ENCODE results near the gene SGTB.
"Not testable (repeated sequence)": the region's sequence is repeated elsewhere in the genome, so short reads cannot be mapped to it uniquely, and the experiment has no call there.

Gene SGTB

DNA sequence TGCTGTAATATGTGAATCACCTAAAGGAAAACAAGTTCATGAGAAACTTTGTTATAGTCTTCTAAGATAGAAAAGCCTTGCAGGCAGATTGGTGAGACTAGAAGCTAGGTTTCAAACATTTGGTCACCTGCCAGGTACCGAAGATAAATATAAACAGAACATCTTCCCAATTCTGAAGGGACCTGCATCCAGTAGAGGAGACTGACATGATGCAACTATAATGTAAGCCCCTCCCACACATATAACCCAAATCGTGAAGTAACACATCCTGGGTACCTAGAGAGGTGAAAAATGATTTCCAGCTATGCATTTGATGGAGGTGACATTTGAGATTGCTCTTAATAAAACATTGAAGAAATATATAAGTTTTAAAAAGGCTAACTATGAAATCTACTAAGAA is 67.2 kb downstream of the SGTB start:
- peak; percentile 74 for ATAC-seq
- H3K27me3 Mint-ChIP-seq, result no peaks in the 10 kb centered on the region
- H3K27ac Mint-ChIP-seq, result peak overlapping the region; percentile 80 to 88
- H3K4me1 Mint-ChIP-seq, result no peaks in the 10 kb centered on the region
- no peak overlapping the region for H3K4me3 Mint-ChIP-seq
- no peak for DNase-seq
- no peaks in the 10 kb centered on the region for H3K9me3 Mint-ChIP-seq

DNA sequence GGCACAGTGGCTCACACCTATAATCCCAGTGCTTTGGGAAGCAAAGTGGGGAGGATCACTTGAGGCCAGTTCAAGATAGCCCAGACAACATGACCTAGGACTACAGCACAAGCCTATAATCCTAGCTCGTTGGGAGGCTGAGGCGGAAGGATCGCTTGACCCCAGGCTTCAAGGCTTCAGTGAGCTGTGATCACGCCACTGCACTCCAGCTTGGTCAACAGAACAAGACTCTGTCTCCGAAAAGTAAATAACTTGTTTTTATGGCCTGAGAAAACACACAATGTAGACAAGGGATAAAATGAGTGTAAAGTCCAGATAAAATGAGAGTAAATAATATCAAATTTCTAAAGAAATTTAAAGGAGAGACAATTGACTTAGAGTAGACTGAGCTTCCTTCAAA is 70.8 kb downstream of the SGTB start:
- Mint-ChIP-seq H3K4me3 (no peak overlapping the region), H3K4me1 (no peaks in the 10 kb centered on the region), H3K9me3 (no peaks in the 10 kb centered on the region), H3K27ac (no peak overlapping the region), H3K27me3 (no peaks in the 10 kb centered on the region)
- ATAC-seq, result no peak
- DNase-seq, result no peak

DNA sequence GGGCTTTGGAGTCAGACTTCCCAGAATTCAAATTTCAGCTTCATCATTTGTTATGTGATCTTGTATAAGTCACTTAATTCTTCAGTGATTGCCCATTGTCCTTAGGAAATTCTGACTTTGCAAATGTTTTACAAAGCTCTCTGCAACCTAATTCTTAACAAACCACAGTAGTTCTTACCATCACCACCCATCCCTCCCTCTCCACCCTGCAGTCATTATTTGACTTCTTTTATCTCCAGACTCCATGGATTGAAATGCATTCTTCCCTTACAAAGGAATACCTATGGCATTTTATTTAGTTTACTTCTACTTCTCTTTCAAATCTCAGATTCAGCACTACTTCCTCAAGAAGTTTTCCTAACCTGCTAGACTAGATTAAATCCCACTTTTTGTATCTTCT is 74.0 kb downstream of the SGTB start:
- H3K4me1 Mint-ChIP-seq, result no peaks in the 10 kb centered on the region
- no peak for DNase-seq
- H3K27ac Mint-ChIP-seq, result no peak overlapping the region
- no peaks in the 10 kb centered on the region for H3K9me3 Mint-ChIP-seq
- ATAC-seq, result no peak
- no peak overlapping the region for H3K4me3 Mint-ChIP-seq
- H3K27me3 Mint-ChIP-seq, result no peaks in the 10 kb centered on the region

DNA sequence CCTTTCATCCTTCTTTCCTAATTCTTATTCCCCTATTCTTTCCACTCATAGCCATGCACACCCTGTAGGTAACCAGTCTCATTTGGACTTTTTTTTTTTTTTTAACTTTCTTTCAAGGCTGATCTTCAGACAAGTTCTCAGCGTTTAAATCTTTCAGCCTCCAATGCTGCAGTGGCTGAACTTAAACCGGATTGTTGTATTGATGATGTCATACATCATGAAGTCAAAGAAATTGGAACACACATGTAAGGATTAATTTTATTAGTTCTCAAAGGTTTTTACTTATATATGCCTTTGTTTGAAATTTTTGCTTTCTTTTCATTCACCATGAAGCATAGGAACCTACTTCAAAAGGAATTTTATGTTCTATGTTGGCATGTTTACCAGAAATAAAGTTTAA is 75.0 kb downstream of the SGTB start:
- Mint-ChIP-seq H3K27me3 (no peaks in the 10 kb centered on the region), H3K9me3 (no peaks in the 10 kb centered on the region), H3K4me3 (no peak overlapping the region), H3K27ac (no peak overlapping the region), H3K4me1 (no peaks in the 10 kb centered on the region)
- DNase-seq (no peak), ATAC-seq (no peak)

DNA sequence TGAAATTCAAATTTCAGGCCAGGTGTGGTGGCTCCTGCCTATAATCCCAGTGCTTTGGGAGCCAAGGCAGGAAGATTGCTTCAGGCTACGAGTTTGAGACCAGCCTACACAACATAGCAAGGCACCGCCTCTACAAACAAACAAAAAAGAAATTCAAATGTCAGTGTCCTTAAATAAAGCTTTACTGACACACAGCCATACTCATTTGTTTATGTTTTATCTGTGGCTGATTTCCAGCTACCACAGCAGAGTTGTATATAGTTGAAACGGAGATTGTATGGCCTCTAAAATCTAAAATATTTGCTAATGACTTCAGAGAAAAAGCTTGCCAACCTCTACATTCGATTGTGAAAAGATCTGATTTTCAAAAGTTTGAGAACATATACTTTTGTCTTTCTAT is 81.7 kb downstream of the SGTB start:
- H3K4me3 Mint-ChIP-seq, result no peak overlapping the region
- ATAC-seq (no peak), DNase-seq (no peak)
- H3K27me3 Mint-ChIP-seq, result no peaks in the 10 kb centered on the region
- no peak overlapping the region for H3K27ac Mint-ChIP-seq
- H3K4me1 Mint-ChIP-seq, result no peaks in the 10 kb centered on the region
- peaks cover 0 to 5% of the 10 kb centered on the region in 2 donors for H3K9me3 Mint-ChIP-seq

DNA sequence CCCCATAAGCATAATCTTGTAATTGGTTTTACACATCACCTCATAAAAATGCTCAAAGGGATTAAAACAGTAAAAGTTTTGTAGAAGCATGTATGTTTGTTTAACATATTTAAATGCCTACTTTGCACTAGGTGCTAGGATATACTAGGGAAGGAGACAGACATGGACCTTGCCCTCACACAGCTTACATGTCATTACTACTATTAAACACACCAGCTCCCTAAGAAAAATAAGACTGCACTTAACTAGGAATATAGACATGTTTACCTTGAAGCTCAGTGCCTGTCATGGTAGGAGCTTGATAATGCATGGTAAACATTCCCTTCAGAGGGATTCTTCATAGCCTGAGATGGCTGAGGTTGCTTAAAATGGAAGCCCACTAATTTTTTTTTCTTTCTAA is 90.9 kb downstream of the SGTB start:
- no peak overlapping the region for H3K4me3 Mint-ChIP-seq

DNA sequence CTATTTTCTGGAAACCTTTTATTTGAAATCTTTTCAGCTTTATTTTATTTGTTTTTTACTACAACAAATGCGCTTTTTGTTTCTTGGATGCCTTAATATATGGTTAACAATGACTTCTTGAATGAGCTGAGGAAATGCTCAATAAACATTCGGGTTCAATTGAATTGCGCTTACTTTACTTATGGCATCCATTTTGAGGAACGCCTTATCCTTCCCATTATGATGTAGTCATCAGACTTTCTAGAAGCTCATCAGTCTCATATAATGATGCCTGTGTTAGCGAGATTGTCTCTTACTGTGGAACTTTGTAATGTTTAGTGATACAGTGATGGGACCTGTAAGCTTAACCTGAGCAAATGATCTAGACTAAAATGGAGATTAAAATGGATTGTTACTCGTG is 96.2 kb downstream of the SGTB start:
- peaks cover 34% of the 10 kb centered on the region for H3K4me1 Mint-ChIP-seq
- ATAC-seq (no peak), DNase-seq (no peak)
- H3K4me3 Mint-ChIP-seq, result peak overlapping the region; percentile 94 to 95
- peak overlapping the region; percentile 74 to 84 for H3K27ac Mint-ChIP-seq
- no peaks in the 10 kb centered on the region for H3K27me3 Mint-ChIP-seq
- no peaks in the 10 kb centered on the region for H3K9me3 Mint-ChIP-seq

More for the DNA sequence above, 90.9 kb downstream of the SGTB start:
- Mint-ChIP-seq H3K9me3 (no peaks in the 10 kb centered on the region), H3K4me1 (peaks cover 15% of the 10 kb centered on the region), H3K27me3 (no peaks in the 10 kb centered on the region), H3K27ac (no peak overlapping the region)
- ATAC-seq, result no peak
- no peak for DNase-seq

DNA sequence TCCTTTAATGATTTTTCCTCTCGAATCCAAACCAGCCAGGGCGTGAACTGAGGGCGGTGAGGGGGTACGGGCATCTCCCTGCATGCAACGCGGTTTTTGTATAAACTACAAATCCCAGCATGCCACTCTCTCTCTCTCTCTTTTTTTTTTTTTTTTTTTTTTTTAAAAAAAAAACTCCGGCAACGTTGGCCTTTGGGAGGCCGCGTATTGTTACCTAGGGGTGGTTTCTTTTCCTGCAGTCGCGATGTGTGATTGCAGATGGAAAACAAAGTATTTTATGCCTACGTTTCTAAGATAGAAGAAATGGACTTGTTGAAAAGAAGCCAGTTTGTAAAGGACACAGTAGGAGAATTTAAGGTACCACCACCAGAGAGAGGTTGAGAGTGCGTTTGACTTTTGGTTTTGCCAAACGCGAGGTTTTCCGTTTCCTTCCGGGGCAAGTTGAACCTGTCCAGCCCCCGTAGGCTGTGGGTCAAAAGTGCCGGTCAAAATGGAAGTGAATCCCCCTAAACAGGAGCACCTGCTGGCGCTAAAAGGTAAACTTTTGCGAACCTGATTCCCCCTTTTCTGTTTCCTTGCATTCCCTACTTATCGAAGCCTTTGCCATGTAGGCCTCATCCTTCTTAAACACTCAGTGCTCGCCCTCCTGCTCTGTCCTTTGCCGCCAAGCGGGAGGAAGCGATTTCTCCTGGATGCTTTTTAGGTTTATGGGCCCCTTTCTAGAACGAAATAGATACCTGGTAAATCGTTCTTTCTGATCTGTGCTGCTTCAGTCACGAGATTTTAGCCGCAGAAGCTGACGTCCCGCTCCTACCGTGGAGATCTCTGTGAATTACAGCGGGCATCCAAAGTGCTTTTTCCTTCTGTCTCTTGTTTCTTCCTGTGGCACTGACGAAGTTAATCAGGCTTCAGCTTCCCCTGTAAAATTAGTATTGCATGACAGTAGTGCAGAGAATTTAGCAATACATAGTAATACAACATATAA is 97.0 kb downstream of the SGTB start, which contains the start of the genes SHLD3 and TRAPPC13:
TSS of gene SHLD3 (plus strand) at position 457 of the 985 bp plus-strand sequence. CDS start 4,561 bp downstream, outside the sequence.
TSS of gene TRAPPC13 (plus strand) at position 457 of the 985 bp plus-strand sequence. CDS start at position 491, 34 bp downstream.
- Mint-ChIP-seq H3K4me1 (peaks cover 34% of the 10 kb centered on the region), H3K27me3 (no peaks in the 10 kb centered on the region), H3K4me3 (peak within 1 kb of the TSS; percentile 94 to 95), H3K27ac (peak within 1 kb of the TSS; percentile 98 to 99), H3K9me3 (no peaks in the 10 kb centered on the region)
- DNase-seq (peak; percentile 77 to 84), ATAC-seq (peak; percentile 86)

DNA sequence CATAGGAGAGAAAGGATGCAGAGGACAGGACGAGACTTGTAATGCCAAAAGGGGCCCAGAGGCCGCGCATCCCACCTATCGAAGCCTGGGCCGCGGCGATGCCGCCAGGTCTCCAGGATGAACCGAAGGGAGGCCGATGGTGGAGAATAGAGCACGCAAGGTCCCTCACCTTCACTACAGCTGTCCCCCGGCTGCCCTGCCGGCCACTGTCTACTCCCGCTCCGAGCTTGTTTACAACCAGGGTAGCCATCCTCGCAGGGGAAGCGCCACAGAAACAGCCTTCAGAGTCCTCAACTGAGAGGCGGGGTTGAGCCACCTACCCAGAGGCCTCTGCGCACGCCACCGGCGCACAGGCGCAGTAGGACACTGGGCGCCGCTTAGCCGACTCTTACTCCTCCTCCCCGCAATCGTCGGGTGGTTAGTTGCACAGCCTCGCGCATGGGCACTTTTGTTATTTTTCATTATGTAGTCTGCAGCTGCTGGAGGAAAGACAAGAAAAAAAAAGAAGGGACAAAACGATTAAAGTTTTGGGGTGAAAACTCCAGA is 97.8 kb downstream of the SGTB start, which contains the start of gene TRIM23:
TSS of gene TRIM23 (minus strand) at position 309 of the 546 bp plus-strand sequence. CDS start at position 250, 59 bp downstream.
- Mint-ChIP-seq H3K4me1 (peaks cover 31% of the 10 kb centered on the region), H3K27ac (peak within 1 kb of the TSS; percentile 98 to 99), H3K9me3 (no peaks in the 10 kb centered on the region), H3K4me3 (peak within 1 kb of the TSS; percentile 94 to 95), H3K27me3 (no peaks in the 10 kb centered on the region)
- peak; percentile 98 for ATAC-seq
- peak; percentile 90 to 93 for DNase-seq

DNA sequence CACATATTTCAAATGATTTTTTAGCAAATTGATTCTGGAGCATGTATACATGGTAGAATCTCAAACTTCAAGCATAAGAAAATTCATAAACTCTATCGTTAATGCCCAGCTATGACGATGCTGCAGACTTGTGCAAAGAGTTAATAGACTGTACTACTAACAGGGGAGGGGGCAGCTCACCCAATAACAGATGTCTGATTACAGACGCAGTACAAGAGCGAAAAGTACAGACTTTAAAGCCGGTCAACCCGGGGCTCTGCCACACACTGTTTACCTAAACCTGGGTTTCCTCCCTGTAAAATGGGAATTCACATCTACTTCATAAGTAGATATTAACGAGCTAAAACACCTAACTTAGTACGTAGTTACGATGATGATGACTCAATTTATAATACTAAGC is 98.4 kb downstream of the SGTB start:
- no peak for DNase-seq
- Mint-ChIP-seq H3K27ac (peak overlapping the region; percentile 93 to 98), H3K27me3 (no peaks in the 10 kb centered on the region), H3K4me1 (peaks cover 35% of the 10 kb centered on the region), H3K4me3 (peak overlapping the region; percentile 94 to 95), H3K9me3 (no peaks in the 10 kb centered on the region)
- ATAC-seq, result no peak

DNA sequence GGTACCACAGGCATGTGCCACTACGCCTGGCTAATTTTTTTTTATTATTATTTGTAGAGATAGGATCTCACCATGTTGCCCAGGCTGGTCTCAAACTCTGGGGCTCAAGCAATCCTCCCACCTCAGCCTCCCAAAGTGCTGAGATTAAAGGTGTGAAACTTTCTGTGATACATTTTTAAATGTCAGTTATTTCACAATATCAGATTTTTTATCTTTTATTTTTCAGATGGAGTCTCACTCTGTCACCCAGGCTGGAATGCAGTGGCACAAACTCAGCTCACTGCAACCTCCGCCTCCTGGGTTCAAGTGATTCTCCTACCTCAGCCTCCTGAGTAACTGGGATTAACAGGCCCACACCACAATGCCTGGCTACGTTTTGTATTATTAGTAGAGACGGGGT is 99.9 kb downstream of the SGTB start:
- Mint-ChIP-seq H3K4me1 (peaks cover 40% of the 10 kb centered on the region), H3K4me3 (peak overlapping the region; percentile 94 to 95), H3K27ac (peak overlapping the region in 1 of 2 donors; percentile 34)
- H3K9me3 Mint-ChIP-seq, DNase-seq, ATAC-seq, H3K27me3 Mint-ChIP-seq: not testable (repeated sequence)

DNA sequence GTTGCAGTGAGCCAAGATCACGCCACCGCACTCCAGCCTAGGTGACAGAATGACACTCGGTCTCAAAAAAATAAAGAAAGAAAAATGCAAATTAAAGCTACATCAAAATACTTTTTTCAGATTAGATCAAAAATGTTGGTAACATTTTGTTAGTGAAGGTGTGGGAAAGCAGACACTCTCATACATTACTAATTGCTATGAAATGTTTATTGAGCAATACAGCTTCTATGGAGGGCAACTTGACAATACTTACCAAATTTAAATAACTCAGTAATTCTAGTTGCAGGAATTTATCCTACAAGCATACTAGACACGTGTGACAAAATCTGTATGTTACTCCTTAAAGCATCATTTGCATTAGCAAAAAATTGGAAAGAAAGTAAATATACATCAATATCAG is 101.9 kb downstream of the SGTB start:
- no peak overlapping the region for H3K27ac Mint-ChIP-seq
- DNase-seq (no peak), ATAC-seq (no peak)
- H3K4me1 Mint-ChIP-seq, result peaks cover 27% of the 10 kb centered on the region
- H3K9me3 Mint-ChIP-seq, result no peaks in the 10 kb centered on the region
- H3K27me3 Mint-ChIP-seq, result no peaks in the 10 kb centered on the region
- no peak overlapping the region for H3K4me3 Mint-ChIP-seq

Measured in stimulated activated naive CD8-positive, alpha-beta T cell treated with anti-CD3 and anti-CD28 coated beads, Interleukin-15, amount 100 ng/mL, for 72 hours (primary cell).